ENCODE data around the gene SERPINA3. TPM values are rescaled to one million over a fixed set of nuclear protein-coding genes. Genes with fewer than 3 reads are reported as not detected.

Gene SERPINA3
- total and polyA plus RNA-seq, 2 of the 8 experiments (the other 6 are each of a cell fraction or from before 2014, with no cell fraction given), result not detected

GRCh38 chr14:94631050-94631449, 18.9 kb downstream of the SERPINA3 start:
- Histone ChIP-seq H3K14ac (ENCODE audit: insufficient read length) (no peak overlapping the region), H2BK5ac (ENCODE audit: low read depth, low read length) (no peak overlapping the region), H2AFZ (ENCODE audit: low read length) (no peak overlapping the region), H3K56ac (replicated peaks; ENCODE audit: insufficient read length, low read depth, low read length) (no peak overlapping the region), H3K79me2 (ENCODE audit: control insufficient read depth in 1 of 2, insufficient read depth in 2 of 2, low read length in 2 of 2) (no peaks in the 10 kb centered on the region), H2BK120ac (replicated peaks; ENCODE audit: low read depth, low read length) (no peak overlapping the region), H4K5ac (ENCODE audit: insufficient read length, low read depth, low read length) (no peak overlapping the region), H3K23ac (ENCODE audit: insufficient read length) (no peak overlapping the region), H3K4me2 (ENCODE audit: insufficient read depth in 1 of 2, low read depth in 2 of 2, low read length in 2 of 2) (no peak overlapping the region), H3K27me3 (replicated peaks in 1 of 4; ENCODE audit: control insufficient read depth in 3 of 4, extremely low read depth in 1 of 4, insufficient read depth in 3 of 4, low read length in 3 of 4) (no peaks in the 10 kb centered on the region), H3K4me1 (replicated peaks in 1 of 4; ENCODE audit: control insufficient read depth in 3 of 4, insufficient read depth in 4 of 4, low read length in 3 of 4) (no peaks in the 10 kb centered on the region), H4K91ac (replicated peaks; ENCODE audit: insufficient read length, low read length) (no peak overlapping the region), H3K9ac (replicated peaks in 1 of 4; ENCODE audit: extremely low read depth in 1 of 4, low read depth in 3 of 4, low read length in 3 of 4) (no peak overlapping the region), H3K27ac (ENCODE audit: low read depth, low read length) (no peak overlapping the region), H3K9me3 (ENCODE audit: insufficient read depth in 2 of 2, low read depth in 1 of 2, low read length in 1 of 2) (no peaks in the 10 kb centered on the region), H3K4me3 (ENCODE audit: extremely low read depth in 1 of 4, insufficient read depth in 2 of 4, low read depth in 3 of 4, low read length in 4 of 4) (no peak overlapping the region), H2BK20ac (ENCODE audit: low read length) (no peak overlapping the region), H3K36me3 (ENCODE audit: control insufficient read depth in 2 of 4, insufficient read depth in 4 of 4, low read length in 3 of 4) (no peaks in the 10 kb centered on the region), H4K20me1 (replicated peaks in 1 of 2; ENCODE audit: control insufficient read depth in 1 of 2, insufficient read depth in 2 of 2, low read length in 2 of 2) (no peaks in the 10 kb centered on the region), H3K79me1 (ENCODE audit: low read depth, low read length) (no peaks in the 10 kb centered on the region), H3K18ac (ENCODE audit: extremely low read depth, low read length) (no peak overlapping the region), H2BK15ac (ENCODE audit: low read length) (no peak overlapping the region), H3K23me2 (ENCODE audit: low read depth, low read length) (no peaks in the 10 kb centered on the region), H2AK5ac (ENCODE audit: low read depth, low read length) (no peak overlapping the region), H3K4ac (replicated peaks; ENCODE audit: insufficient read length, low read depth, low read length) (no peak overlapping the region), H2BK12ac (ENCODE audit: low read depth, low read length) (no peak overlapping the region), H4K8ac (ENCODE audit: extremely low read depth, insufficient read depth, low read length) (no peak overlapping the region)
- WGBS, 2 experiments (ENCODE audit: extremely low coverage in 1 of 2, insufficient coverage in 1 of 2, insufficient read length in 1 of 2, insufficient replicate concordance in 2 of 2, low coverage in 1 of 2, low lambda C conversion rate in 2 of 2, missing lambda C conversion rate in 1 of 2), result 87% methylated on average over 1 of the region's 1 CpG; no CpG with 5 or more reads in 1 of the 2 experiments
- ChIA-PET CTCF (ENCODE audit: partially characterized antibody) (interaction anchor here (0.6 kb wide), 1 partner anchor 39 kb away, joined by 3 read pairs; no protein-coding TSS in a partner anchor), POLR2A (ENCODE audit: partially characterized antibody) (no interaction called here)
- FAIRE-seq (no peak), DNase-seq (ENCODE audit: low read depth in 1 of 2, low spot score in 2 of 2) (no peak)
- TF ChIP-seq BACH1 (IDR thresholded peaks at IDR 0.05; ENCODE audit: low read length), result no peak
